Endothelial cell (in vitro differentiated cells): Measurements from ENCODE around the gene DENND1A. TPM values are rescaled to one million over a fixed set of nuclear protein-coding genes. Genes with fewer than 3 reads are reported as not detected.

Experiments
- DNase-seq: peaks from one replicate; pipeline ENCODE4 v3.0.0; 2021; ENCODE audit warnings: low spot score
- H3K27ac Mint-ChIP-seq: one replicate; pipeline ENCODE4 v1.8.0; 2021; ENCODE audit warnings: mixed read lengths, inconsistent platforms; ENCODE audit not compliant: unreplicated experiment
- H3K27me3 Mint-ChIP-seq: one replicate; pipeline ENCODE4 v1.8.0; 2021; ENCODE audit warnings: mild to moderate bottlenecking, moderate library complexity, mixed read lengths, inconsistent platforms; ENCODE audit not compliant: unreplicated experiment
- H3K36me3 Mint-ChIP-seq: one replicate; pipeline ENCODE4 v1.8.0; 2021; ENCODE audit warnings: mild to moderate bottlenecking, low read depth, mixed read lengths, inconsistent platforms; ENCODE audit not compliant: unreplicated experiment
- H3K4me1 Mint-ChIP-seq: one replicate; pipeline ENCODE4 v1.8.0; 2021; ENCODE audit warnings: mild to moderate bottlenecking, mixed read lengths, inconsistent platforms; ENCODE audit not compliant: unreplicated experiment
- H3K4me3 Mint-ChIP-seq: one replicate; pipeline ENCODE4 v1.8.0; 2021; ENCODE audit warnings: mild to moderate bottlenecking, mixed read lengths, inconsistent platforms; ENCODE audit not compliant: unreplicated experiment
- H3K9me3 Mint-ChIP-seq: one replicate; pipeline ENCODE4 v1.8.0; 2021; ENCODE audit warnings: mixed read lengths, inconsistent platforms; ENCODE audit not compliant: unreplicated experiment
- total RNA-seq: library from RNA; stranded (reverse); fragmentation: NEBNext Ultra II Directional; extraction: Animal tissue kit (Norgen Biotek cat#: 25700); gene quantifications from one replicate; pipeline ENCODE4 v1.2.1, GENCODE V29; 2021; ENCODE audit not compliant: unreplicated experiment
- TF ChIP-seq, protein P1 (sequence below): fragments of 200-600 bp; sonication (generic); IDR thresholded peaks from one replicate; pipeline ENCODE4 v1.5.0; 2021; ENCODE audit warnings: antibody characterized with exemption; ENCODE audit not compliant: unreplicated experiment

Gene DENND1A
- total RNA-seq, 1 donor from 2014 or later = 14.1 TPM

DNA sequence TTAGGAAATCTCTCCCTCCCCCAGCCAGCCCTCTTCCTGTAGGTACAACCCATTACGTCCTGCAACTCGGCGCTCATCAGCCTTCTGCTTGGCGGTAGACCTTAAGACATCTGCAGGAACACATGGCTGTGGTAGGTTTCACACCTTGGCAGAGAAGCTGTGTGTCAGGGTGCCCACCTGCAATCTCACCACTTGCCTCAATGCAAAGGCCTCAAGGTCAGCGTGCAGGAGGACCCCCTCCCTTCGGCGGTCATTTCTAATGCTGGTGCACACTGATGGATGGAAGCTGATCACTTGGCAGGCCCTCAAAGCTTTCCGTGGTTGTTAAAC lies 506.6 kb downstream of the DENND1A start:
- DNase-seq = no peak
- Mint-ChIP-seq H3K4me3 (no peak overlapping the region), H3K27ac (no peak overlapping the region), H3K4me1 (peaks cover 5% of the 10 kb centered on the region), H3K36me3 (peaks cover 14% of the 10 kb centered on the region), H3K9me3 (no peaks in the 10 kb centered on the region), H3K27me3 (peaks cover 15% of the 10 kb centered on the region)
- TF ChIP-seq, protein P1, sequence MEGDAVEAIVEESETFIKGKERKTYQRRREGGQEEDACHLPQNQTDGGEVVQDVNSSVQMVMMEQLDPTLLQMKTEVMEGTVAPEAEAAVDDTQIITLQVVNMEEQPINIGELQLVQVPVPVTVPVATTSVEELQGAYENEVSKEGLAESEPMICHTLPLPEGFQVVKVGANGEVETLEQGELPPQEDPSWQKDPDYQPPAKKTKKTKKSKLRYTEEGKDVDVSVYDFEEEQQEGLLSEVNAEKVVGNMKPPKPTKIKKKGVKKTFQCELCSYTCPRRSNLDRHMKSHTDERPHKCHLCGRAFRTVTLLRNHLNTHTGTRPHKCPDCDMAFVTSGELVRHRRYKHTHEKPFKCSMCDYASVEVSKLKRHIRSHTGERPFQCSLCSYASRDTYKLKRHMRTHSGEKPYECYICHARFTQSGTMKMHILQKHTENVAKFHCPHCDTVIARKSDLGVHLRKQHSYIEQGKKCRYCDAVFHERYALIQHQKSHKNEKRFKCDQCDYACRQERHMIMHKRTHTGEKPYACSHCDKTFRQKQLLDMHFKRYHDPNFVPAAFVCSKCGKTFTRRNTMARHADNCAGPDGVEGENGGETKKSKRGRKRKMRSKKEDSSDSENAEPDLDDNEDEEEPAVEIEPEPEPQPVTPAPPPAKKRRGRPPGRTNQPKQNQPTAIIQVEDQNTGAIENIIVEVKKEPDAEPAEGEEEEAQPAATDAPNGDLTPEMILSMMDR = no peak

DNA sequence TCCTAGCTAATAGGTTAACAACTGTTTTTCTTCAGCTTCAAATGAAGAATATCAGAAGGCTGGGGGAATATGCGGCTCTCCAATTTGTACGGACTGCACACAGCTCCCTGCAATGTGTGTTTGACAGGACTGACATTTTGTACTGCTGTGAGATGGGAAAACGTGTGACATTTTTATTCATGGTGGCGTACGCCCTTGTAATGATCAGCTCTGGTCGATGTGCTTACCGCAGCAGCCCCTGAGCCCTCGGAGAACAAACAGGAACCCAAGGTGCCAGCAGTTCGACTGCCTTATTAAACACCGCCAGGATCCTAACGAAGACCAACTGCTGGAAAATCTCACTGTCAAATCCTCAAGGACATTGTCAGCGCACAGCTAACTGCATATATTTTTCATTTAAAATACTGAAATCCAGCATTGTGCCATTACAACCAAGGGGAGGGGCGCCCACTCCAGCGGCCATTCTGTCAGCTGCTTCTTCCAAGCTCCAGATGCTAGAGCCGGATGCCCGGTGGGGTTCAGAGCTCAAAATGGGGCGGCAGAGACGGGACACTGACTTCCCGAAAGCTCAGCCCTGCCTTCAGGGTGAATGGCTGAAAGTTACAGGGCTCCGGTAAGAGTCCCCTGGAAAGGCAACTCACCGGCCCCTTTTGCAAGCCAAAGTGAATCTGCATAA lies 507.2 kb downstream of the DENND1A start:
- H3K9me3 Mint-ChIP-seq = no peaks in the 10 kb centered on the region
- no peak for DNase-seq
- H3K27me3 Mint-ChIP-seq = peaks cover 13% of the 10 kb centered on the region
- H3K36me3 Mint-ChIP-seq = peaks cover 14% of the 10 kb centered on the region
- H3K4me3 Mint-ChIP-seq = no peak overlapping the region
- H3K27ac Mint-ChIP-seq = no peak overlapping the region
- TF ChIP-seq, protein P1 = no peak
- peaks cover 5% of the 10 kb centered on the region for H3K4me1 Mint-ChIP-seq

DNA sequence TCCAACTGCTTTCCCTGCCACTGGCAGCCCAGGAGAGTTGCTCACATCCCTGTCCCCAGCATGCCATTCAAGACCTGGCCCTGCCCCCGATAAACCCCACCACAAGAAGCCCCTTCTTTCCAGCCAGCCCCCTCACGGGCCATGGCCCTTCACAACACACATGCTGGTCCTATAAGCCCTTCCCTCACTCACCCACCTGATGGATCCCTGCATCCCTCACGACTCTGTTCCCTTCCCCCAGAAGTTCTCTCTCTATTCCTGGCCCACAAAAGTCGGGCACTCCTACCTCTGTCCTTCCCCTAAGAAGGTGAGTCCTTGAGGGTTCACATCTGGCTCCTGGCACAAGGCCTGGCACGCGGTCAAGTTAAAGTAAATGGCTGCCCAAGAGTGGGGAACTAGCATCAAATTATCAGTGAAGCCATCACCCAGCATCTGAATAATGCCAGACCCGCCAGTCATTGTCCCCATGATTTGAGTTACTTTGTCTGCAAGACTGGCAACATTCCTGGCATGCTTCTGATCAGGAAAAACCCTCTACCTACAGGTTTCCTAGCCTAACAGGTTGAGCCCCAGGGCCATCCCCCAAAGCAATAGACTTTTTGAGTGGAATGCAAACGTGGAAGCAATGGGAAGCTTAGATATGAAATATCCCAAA lies 508.0 kb downstream of the DENND1A start:
- peaks cover 5% of the 10 kb centered on the region for H3K4me1 Mint-ChIP-seq
- H3K4me3 Mint-ChIP-seq = no peak overlapping the region
- TF ChIP-seq, protein P1 = no peak
- H3K27ac Mint-ChIP-seq = no peak overlapping the region
- peaks cover 10% of the 10 kb centered on the region for H3K36me3 Mint-ChIP-seq
- DNase-seq = no peak
- H3K9me3 Mint-ChIP-seq = no peaks in the 10 kb centered on the region
- peaks cover 13% of the 10 kb centered on the region for H3K27me3 Mint-ChIP-seq

DNA sequence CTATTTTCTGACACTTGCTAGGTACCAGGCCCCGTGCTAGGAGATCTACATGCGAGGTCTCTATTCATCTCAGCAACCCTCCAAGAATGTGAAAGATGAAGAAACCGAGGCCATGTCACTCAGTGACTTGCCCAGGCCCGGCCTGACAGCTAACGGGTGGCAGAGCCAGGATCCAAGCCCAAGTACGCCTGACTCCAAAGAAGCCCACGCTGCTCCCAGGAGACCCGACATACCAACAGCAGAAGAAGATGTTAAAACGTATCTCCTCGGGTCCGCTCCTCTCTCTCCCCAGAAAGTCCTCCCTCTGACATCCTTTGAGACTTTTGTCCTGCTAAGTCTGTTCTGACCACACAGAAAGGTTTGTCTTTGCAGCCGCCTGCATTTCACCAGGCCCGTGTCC lies 508.7 kb downstream of the DENND1A start:
- TF ChIP-seq, protein P1 = no peak
- Mint-ChIP-seq H3K9me3 (no peaks in the 10 kb centered on the region), H3K4me3 (peak overlapping the region; percentile 62), H3K4me1 (peaks cover 5% of the 10 kb centered on the region), H3K36me3 (peaks cover 10% of the 10 kb centered on the region), H3K27ac (no peak overlapping the region), H3K27me3 (peaks cover 13% of the 10 kb centered on the region)
- DNase-seq = no peak

DNA sequence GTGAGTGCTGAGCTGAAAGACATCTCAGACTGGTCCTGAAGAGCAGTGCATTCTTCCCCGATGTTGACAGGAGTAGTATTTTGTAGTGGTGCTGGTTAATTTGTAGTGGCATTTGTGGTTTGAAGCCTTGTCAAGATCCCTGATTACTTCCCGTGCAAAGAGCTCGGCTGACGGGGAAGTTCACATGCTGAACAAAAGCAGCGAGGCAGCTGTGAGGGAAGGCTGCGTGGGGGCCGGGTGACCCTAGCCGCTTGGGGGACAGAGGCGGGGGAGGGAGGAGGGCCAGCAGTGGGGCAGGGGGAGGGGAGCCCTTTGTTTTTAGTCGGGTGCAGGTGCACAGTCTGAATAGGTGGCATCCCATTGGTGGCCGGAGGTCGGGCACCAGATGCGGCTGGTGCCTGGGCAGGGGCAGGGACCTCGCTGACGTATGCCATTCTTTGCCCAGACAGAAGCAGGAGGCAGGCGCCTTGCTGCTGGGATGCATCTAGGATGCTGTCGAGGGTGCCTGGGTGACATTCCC lies 509.3 kb downstream of the DENND1A start:
- H3K27ac Mint-ChIP-seq = no peak overlapping the region

More for the DNA sequence above, 509.3 kb downstream of the DENND1A start:
- no peak for DNase-seq
- Mint-ChIP-seq H3K4me3 (no peak overlapping the region), H3K27me3 (peaks cover 12% of the 10 kb centered on the region), H3K4me1 (peaks cover 5% of the 10 kb centered on the region), H3K9me3 (no peaks in the 10 kb centered on the region), H3K36me3 (peaks cover 10% of the 10 kb centered on the region)
- TF ChIP-seq, protein P1 = no peak
